ENCODE results near the gene ABCG1.

Gene ABCG1

DNA sequence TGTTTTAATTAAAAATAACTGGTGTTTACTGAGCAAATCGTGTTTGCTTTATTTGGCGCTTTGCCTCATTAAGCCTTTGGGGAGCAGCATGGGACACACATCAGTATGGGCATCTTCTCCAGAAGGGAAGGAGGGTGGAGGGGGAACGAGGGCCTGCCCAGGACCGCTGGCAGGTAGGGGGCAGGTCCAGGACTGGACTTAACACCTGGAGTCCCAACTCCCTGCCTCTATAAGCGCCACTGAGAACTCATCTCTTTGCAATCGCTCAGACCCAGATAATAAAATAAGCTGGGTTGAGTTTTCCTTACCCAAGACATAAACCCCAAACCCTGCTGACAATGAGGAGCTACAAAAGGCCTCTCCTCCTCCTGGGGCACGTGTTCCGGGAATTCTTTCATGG is 15.1 kb downstream of the ABCG1 start:
- no peak for DNase-seq

DNA sequence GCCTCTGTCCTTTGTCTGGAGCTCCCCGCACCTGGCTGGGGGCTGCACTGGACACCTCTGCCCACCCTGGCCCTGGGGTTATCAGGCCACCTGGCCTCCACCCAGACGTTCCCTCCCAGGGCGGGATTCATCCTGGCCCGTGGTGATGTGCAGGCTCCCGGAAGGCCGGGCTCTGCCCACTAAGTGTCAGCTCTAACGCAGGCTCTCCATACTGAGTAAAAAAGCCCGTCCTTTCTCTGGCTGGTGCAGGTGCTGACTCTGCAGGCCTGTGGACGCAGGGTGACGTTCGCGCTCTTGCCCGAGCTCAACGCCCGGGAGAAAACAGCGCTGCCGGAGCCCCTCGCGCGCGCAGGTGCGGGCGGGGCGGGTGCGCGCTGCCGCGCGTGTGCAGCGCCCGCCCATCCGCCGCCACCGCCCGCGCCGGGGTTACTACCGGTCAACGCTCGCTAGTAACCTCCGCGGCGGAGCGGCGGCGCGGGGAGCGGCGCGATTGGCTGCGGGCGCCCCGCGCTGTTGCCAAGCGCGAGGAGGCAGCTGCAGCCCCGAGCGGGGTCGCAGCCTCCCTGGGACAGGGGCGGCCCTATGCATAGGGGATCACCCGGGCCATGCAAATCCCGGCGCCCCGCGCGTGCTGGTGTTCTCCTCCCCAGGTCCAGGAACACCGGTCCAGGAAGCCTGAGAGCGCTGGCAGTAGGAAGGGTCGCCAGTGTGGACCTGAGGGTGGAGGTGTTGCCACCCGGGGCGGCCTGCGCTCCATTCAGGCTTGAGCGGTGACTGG is 15.7 kb downstream of the ABCG1 start:
- DNase-seq, result peak; percentile 61

DNA sequence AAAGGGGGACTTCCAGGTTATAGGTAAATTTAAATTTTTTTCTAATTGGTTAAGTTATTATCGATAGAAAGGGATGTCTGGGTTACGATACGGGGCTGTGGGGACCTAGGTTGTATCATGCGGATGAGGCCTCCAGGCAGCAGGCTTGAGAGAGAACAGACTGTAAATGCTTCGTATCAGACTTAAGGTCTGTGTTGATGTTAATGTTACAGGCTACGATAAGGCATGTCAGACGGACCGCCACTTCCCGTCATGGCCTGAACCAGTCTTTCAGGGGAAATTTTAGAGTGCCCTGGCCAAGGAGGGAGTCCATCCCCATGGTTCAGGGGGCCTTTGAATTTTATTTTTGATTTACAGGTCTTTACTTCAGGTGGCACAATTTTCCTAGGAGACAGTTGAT is 16.7 kb downstream of the ABCG1 start:
- DNase-seq, result no peak

DNA sequence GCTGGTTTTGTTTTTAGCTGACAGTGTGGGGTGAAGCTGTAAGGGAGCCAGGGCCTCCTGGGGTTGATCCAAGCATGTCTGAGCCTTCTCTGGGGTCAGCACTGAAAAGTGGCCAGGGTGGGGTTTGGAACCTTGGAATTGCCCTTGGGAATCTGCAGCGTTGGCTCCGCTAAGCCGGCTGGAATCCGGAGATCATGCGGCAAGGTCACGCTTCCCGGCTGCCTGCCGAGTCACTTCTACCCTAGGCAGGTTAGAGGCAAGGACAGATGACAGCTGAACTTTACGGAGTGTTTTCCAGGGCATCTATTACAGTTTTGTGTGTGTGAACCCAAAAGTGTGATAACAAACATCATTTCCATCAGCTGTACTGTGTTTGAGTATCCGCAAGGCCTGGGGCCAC is 17.1 kb downstream of the ABCG1 start:
- DNase-seq, result no peak

DNA sequence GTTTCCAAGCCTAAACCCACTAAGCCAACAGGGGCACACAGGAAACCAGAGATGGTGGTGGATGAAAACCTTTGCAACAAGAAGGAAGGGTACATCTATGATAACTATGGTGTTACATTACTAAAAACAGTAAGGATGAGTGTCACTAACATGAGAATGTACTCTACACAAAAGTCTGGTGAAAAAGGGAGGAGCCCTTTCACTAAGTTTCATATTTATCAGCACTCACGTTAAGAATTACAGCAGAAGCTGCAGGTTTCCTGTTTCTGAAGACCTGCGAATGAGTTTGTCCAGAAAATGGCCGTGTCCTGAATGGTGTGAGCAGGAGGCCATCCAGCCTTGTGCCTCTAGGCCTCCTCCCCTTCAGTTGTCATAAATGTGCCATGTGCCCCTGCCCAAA is 17.8 kb downstream of the ABCG1 start:
- DNase-seq, result no peak

DNA sequence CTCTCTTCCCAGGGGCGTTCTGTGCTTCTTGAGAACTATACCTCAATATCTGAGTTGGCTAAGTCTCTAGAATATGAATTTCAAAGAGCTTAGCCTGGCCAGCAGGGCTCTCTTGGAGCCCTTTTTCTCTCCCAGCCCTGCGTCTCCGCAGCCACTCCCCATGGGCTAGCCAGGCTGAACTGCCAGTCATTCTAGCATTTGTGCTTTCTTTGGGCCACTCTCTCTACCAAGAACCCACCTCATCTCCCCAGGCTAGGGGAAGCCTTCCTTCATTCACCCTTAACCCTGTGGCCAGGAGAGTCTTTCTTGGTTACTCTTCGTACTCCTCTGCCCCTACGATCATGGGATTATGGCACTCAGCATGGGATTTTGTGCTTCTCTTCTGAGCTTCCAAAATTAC is 18.2 kb downstream of the ABCG1 start:
- DNase-seq, result no peak

DNA sequence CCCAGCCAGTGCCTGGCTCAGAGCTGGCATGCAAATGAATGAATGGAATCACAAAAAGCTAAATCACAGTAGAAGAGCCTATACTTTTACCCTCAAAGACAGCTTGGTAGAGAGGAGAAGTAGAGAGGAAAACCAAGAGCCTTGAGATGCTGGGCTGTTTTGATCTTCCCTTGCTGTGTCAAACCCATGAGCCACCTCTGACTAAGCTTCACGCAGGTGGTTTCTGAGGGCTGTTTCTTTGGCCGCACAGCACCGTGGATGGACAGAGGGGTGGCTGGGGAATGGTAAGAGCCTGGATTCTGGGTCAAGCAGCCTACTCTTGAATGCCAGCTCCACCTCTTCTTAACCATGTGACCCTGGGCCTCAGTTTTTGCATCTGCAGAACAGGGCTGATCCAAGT is 18.6 kb downstream of the ABCG1 start:
- no peak for DNase-seq

DNA sequence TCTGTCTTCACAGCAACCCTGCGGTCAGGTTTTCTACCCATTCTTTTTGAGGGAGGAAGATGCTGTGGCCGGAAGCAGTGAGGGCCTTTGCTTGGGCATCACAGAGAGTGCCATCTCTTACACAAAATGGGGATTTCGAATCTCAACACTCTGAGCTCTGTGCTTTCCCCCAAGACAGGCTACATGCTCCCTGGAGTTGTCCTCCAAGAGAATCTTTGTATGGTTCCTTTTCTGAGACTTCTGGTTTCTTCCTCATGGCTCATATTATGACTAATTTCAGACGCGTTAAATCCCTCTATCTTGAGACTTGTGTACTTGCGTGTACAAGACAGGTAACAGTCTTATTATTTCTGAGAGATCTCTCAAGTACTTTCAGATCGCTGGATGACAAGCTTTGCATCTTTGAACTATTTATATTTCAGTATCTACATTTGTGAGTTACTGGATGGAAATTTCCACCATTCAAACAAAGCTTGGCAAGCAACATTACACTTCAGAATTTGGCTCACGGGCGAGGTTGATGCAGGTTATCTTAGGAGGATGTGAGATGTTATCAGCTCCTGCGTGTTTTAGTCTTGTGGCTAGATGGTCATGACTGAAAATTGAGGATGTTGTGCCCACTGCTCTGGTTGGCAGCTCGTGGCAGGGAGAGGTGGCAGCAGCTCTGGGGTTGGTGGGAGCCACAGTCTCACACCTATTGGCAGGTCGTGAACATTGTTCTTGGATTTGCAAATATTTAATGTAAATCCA is 19.4 kb downstream of the ABCG1 start:
- no peak for DNase-seq

DNA sequence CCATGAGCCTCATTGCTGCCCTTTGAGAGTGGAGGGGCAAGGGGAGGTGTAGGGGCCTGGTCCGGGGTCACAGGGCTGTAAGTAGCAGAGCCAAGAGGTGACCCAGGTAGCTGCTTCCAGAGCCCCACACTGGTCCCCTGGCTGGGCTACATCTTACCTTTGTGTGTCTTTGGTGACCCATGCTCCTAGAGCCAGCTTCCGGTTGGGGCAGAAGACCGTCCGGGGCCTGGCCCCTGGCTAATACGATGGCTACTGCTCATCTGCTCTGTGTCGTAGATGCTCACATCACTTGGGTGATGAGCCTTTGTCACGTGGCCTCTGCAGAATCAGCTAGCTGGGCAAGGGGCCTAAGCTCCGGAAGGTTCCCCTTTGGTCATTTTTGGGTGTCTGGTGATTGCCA is 20.6 kb downstream of the ABCG1 start:
- DNase-seq, result no peak

DNA sequence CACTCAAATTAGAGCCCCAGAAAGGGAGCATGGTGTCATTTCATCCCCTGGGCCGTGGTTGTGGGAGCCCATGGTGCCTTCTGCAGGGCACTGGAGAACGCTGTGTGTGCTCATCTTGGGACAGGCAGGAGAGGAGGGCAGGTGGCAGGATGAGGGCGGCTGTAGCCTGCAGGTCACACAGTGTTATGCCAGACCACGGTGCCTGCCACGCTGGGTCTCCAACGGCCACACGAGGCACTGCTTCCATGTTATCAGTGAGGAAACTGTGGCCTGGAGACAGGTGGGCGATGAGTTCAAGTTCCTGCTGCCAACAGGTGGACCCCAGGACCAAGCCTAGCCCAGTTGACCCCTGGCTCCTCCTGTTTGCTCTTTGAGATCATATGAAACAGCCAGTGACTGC is 21.0 kb downstream of the ABCG1 start:
- no peak for DNase-seq

DNA sequence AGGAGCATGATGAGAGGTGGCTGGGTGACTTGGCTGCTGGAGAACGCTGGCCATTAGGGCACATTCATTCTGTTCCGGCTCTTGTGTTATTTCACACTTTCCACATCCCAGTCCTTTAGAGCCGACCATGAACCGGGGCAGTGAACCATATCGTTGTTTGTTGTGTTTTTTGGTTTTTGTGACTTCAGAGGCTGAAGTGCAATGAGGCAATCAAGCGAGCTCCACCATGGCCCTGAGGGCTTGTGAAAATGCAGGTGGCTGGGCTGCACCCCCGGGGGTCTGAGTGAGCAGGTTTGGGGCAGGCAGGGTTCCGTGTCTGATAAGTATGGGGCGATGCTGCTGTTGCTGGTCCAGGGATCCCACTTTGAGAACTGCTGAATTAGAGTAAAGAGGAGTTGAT is 23.7 kb downstream of the ABCG1 start:
- no peak for DNase-seq

DNA sequence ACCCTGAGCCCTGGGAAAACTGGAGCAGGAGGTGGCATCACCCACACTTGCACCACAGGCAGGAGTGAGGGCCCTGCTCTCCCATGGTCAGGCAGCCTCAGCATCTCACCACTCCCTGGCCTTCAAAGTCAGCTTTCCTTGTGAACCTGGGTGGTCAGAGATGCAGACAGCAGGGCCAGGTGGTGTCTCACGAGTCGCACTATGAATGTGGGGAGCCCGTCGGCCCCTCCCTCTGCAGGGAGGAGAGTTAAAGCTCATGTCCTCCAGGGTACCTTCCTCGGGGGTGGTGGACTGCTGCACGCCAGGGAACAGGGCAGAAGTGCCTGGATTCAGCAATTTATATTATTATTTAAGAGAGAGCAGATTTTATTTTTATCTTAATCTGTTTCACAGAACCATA is 24.1 kb downstream of the ABCG1 start:
- no peak for DNase-seq

DNA sequence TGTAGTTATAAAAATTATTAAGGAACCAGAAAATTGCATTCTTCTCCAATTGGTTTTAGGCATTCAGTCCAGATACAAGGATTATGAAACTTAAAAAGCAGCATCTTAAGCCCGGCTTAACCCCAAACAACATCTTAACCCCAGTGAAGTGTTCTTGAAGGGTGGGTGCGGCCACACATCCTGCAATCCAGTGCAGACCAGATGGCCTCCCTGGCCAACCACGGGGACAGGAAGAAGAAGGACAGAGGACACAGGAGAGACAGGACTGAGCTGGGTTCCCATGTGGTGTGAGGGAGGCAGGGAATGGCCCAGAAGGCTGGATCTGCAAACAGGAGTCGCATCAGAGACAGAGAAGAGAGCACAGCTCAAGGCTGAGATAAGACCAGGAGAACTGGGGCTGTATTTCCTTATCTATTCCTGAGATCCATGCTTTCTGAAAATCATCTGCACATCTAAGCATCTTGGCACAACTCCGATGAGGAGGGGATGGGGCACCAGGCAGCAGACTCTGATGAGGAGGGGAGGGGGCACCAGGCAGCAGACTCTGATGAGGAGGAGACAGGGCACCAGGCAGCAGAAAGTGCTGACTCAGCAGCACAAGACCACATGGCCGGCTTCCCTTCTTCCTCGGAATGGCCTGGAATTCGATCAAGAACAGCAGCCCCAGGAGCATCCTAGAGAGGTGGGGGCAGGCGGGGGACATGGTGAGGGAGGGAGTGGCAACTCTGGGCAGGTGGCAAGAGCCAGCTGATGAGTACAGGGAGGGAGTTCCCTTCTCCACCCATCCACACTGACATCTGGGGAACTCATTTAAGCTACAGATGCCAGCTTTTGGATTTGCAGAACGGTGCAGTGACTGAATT is 26.6 kb downstream of the ABCG1 start:
- DNase-seq, result peak; percentile 67

DNA sequence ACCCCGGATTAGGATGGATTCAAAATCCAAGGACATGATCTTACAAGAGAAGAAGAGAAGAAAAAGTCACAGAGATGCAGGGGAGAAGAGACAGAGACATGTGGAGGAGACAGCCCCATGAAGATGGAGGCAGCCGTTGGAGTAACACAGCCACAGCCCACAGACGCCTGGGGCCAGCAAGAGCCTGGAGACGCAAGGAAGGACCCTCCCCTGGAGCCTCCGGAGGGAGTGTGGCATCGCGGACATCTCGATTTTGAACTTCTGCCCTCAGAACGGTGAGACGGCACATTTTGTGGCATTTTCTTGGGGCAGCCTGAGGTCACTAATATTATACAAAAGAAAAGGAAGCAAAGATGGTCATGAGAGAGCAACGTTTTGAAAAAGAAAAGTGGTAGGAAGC is 28.8 kb downstream of the ABCG1 start:
- DNase-seq, result no peak

DNA sequence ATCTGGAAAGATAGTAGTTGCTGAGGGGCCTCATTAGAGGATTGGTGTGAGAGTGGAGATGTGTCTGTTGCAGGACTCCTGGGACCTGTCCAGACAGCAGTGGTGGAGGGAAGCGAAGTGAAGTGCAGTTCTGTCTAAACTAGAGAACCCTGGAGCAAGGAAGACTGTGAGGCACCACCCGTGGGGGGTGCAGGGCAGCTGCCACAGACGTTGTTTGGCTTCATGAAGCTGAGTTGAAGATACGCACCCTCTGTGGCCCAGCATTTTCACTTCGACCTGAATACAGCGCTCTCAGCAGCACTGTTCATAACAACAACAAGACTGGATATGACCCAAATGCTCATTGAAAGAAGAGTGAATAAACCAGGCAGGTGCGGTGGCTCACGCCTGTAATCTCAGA is 29.3 kb downstream of the ABCG1 start:
- DNase-seq, result no peak

DNA sequence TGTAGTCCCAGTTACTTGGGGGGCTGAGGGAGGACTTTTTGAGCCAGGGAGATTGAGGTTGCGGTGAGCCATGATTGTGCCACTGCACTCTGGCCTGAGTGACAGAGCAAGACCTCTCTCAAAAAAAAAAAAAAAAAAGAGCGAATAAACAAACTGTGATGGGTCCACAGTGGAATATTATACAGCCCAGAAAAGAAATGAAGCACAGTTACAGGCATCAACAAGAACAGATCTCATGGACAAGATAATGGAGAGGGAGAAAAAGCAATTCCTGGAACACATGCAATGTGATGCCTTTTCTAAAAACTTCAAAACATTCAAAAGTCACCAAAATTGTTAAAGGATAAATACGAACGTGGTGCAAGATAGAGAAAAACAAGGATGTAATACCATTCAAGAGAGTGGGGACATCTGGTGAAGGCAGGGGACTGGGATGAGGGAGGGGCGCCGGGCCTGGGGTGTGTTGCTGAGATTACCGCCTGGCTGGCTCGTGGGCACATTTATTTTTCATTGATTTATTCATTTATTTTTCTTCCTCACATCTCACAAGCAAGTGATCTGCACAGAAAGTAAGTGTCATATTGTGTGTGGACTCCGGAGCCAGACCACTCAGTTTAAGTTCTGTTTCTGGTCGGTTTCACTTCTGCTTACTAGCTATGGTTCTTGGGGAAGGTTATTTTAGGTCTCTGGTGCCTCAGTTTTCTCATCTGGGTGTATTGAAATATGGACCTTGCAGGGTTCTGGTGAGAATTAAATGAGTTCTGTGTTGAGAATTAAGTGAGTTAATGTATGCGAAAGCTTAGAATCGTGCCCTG is 30.1 kb downstream of the ABCG1 start:
- DNase-seq, result no peak

DNA sequence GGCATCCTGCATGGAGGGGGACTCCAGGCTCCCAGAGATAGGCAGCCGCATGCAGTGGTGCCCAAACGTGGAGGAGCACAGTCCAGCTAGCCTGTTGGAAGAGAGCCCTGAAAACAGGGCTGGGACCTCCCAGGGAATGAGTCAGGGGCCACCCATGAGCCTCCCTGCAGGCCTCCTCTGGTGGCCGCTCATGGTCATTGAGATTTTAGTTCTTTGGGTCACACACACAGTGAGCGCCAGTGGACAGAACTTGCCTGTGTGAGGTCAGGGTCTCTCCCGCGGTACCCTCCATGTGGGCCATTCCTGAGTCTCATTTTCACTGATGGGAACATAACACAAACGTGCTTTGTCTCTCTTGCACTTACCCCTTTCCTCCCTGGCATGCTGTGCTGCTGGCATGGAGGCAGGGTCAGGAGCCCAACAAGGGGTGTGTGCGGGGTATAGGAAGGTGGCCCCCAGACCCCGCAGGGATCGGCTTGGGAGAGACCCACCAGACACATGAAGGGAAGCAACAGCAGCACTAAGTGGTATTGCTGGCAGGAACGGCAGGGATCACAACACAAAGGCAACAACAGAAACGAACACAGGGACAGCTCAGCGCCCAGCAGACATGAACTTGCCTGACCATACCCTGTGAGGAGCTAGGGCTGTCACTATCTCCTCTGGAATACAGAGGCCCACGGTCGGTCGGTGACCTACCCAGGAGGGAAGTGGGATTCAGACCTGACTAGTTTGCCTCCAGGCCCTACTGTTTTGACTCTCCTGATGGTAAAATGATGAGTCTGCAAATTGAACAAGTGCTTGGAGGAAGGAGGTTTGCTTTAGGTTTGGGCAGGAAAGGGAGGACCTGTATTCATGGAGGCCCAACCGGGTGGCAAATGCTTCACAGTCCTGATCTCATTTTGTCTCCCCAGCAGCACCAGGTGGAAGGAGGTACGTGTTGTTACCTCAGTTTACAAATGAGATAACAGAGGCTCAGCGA is 31.8 kb downstream of the ABCG1 start:
- no peak for DNase-seq

DNA sequence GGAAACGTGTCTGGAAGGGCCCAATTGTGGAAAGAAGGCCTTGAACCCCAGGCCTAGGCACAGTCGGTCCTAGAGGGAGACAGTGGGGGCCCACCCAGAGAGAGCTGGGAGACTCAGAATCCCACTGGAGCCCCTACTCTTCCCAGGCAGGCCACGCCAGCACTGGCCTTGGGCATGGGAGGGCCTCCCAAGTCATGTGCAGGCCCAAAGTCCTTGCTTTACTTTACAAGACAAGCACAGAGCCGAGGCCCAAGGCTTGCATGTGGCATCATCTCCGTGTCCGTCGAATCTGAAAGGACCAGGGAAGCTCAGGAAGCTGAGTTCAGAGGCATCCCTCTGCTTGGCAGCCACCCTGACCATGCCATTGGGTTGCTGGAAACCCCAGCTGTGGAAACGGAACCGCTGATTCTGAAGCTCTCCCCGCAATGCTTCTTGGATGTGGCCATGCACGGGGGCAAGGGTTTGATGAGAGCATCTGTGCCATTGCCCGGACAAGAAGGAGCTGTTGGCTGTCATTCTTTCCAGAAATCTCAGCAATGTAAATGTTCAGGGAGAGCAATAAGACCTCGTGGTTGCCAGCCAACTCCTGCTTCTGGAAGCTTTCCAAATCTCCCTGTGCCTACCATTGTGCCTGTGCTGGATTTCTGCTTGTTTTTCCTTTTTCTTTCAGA is 32.8 kb downstream of the ABCG1 start:
- no peak for DNase-seq

DNA sequence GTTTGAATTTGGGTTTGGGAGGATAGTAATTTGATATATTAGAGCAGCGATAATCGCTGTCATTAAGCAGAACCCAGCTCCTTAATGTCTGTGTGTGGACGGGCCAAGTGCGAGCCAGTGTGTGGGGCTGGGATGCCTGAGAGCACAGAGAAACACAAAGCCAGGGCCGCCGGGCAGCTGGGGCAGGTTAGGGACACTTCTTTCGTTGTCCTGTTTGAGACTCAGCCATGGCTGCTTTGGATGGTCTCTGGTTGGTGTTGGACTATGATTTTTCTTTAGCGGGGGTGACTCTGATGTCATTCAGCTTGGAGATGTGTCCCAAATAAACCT is 33.4 kb downstream of the ABCG1 start:
- DNase-seq, result no peak

DNA sequence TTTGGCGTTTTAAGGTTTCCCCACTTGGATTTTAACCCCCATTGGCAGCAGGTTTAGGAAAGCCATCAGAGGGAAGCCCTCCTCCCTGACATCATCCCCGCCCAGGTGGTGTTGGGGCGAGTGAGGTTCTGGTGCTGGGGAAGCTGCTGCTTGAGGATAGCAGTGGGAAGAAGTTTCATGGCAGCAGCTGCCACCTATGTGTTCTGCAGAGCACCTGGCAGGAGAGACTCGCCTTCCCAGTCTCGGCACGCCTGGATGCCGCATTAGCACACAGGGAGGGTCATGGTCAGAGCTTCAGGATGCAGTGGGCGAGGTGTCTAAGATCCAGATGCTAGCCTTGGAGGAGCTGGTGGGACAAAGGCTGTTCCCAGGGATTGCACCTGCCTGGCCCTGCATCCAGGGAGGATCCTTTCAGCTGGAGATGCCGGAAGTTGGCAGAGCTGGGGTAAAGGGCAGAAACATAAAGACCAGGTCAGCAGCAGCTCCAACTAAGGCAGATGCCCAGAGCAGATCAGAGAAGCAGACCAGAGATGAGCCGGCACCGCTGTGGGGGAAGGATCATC is 33.9 kb downstream of the ABCG1 start:
- DNase-seq, result no peak

DNA sequence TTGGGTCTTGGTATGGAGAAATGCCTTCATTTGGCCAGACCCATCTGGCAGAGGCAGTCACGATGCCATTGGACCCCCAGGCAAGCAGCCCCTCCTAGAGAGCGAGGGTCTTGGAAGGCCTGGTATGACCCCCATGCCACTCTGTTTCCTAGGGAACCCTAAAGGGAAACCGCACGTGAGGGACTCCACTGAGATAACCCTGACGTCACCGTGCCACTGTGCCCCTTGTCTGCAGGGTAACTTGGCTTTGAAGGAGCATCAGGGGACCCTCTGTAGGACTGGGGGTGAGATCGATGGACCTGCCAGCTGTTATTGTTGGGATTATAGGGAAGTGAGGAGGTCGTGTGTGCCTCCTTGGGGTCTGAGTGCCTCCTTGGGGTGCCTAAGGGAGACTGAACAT is 34.5 kb downstream of the ABCG1 start:
- no peak for DNase-seq
